Loucy (cell line): Measurements from ENCODE around the gene SECISBP2.

ENCODE experiments used
- H2AFZ ChIP-seq: fragments of 200-600 bp; sonication (generic); 2 replicates; pipeline ENCODE4 v1.6.0; 2016; ENCODE audit warnings: antibody characterized with exemption, mild to moderate bottlenecking, low read length, moderate library complexity
- H3F3A ChIP-seq: fragments of 200-600 bp; 2 replicates; pipeline ENCODE4 v1.6.0; 2016; ENCODE audit warnings: antibody characterized with exemption, low read depth, mild to moderate bottlenecking
- H3K27me3 ChIP-seq: fragments of 200-600 bp; sonication (generic); 2 replicates; pipeline ENCODE4 v1.6.1; 2014; ENCODE audit warnings: low read length, mild to moderate bottlenecking; ENCODE audit not compliant: insufficient read depth, poor library complexity, severe bottlenecking
- H3K36me3 ChIP-seq: fragments of 200-600 bp; sonication (generic); 2 replicates; pipeline ENCODE4 v1.6.1; 2016; ENCODE audit warnings: low read length; ENCODE audit not compliant: insufficient read depth
- H3K4me1 ChIP-seq: fragments of 200-600 bp; sonication (generic); 2 replicates; pipeline ENCODE4 v1.5.1; 2014; ENCODE audit warnings: low read length, mild to moderate bottlenecking; ENCODE audit not compliant: insufficient read depth, poor library complexity, severe bottlenecking
- H3K4me2 ChIP-seq: fragments of 200-600 bp; sonication (generic); 2 replicates; pipeline ENCODE4 v1.6.0; 2014; ENCODE audit warnings: antibody characterized with exemption, low read length, low read depth, mild to moderate bottlenecking; ENCODE audit not compliant: poor library complexity, severe bottlenecking
- H3K4me3 ChIP-seq: fragments of 200-600 bp; sonication (generic); 2 replicates; pipeline ENCODE4 v1.5.1; 2014; ENCODE audit warnings: low read length, mild to moderate bottlenecking, mixed read lengths; ENCODE audit not compliant: poor library complexity, severe bottlenecking
- H3K79me2 ChIP-seq: fragments of 200-600 bp; sonication (generic); 2 replicates; pipeline ENCODE4 v1.6.1; 2014; ENCODE audit warnings: low read length; ENCODE audit not compliant: insufficient read depth
- H3K9ac ChIP-seq: fragments of 200-600 bp; sonication (generic); 2 replicates; pipeline ENCODE4 v1.6.0; 2014; ENCODE audit warnings: mild to moderate bottlenecking, low read depth, low read length, moderate library complexity; ENCODE audit not compliant: poor library complexity, severe bottlenecking
- H3K9me2 ChIP-seq: fragments of 200-600 bp; sonication (generic); replicated peaks from 2 replicates; pipeline ENCODE4 v1.6.1; 2016; ENCODE audit warnings: low read depth, low read length, mixed read lengths
- H3K9me3 ChIP-seq: fragments of 200-600 bp; sonication (generic); 2 replicates; pipeline ENCODE4 v1.6.1; 2014; ENCODE audit warnings: mild to moderate bottlenecking, antibody characterized with exemption, low read length, low read depth; ENCODE audit not compliant: insufficient read depth
- H4K20me1 ChIP-seq: fragments of 200-600 bp; sonication (generic); 2 replicates; pipeline ENCODE4 v1.6.0; 2014; ENCODE audit warnings: antibody characterized with exemption, low read length, mild to moderate bottlenecking; ENCODE audit not compliant: insufficient read depth, poor library complexity, severe bottlenecking
- EZH2phosphoT487 ChIP-seq: fragments of 200-600 bp; IDR thresholded peaks from 2 replicates; pipeline ENCODE4 v1.6.1; 2018; ENCODE audit warnings: antibody characterized with exemption, mild to moderate bottlenecking, moderate library complexity, borderline replicate concordance
- TF ChIP-seq, protein P1 (sequence below): fragments of 200-600 bp; sonication (generic); conservative IDR thresholded peaks from 2 replicates; pipeline ENCODE4 v1.5.1; 2014; ENCODE audit warnings: mild to moderate bottlenecking, antibody characterized with exemption, low read length

The SECISBP2 gene

DNA sequence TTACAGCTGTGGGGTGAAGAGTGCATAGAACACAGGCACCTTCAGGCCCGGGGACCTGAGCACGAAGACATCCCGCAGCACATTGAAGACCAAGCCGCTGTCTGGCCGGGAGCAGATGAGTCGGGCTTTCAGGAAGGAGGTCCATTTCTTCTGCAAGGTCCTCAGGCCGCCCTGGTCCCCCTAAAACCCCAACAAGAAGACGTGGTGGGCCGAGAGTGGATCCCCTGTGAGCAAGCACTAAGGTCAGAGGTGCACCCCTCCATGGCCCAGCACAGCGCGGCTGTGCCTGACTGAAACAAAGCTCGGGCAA, 70.5 kb downstream of the SECISBP2 start:
- Histone ChIP-seq H3K4me2 (no peak overlapping the region), H3K27me3 (no peaks in the 10 kb centered on the region), H4K20me1 (peaks cover 11% of the 10 kb centered on the region), H3K4me3 (no peak overlapping the region), H3K36me3 (peaks cover 99% of the 10 kb centered on the region; the same call in 1 of the 2 replicates), H3F3A (no peaks in the 10 kb centered on the region), H3K4me1 (peaks cover 3% of the 10 kb centered on the region), H3K9ac (no peak overlapping the region), H3K79me2 (no peaks in the 10 kb centered on the region), H2AFZ (no peak overlapping the region), H3K9me3 (no peaks in the 10 kb centered on the region), H3K9me2 (no peaks in the 10 kb centered on the region)
- no peak for TF ChIP-seq EZH2phosphoT487
- TF ChIP-seq, protein P1, sequence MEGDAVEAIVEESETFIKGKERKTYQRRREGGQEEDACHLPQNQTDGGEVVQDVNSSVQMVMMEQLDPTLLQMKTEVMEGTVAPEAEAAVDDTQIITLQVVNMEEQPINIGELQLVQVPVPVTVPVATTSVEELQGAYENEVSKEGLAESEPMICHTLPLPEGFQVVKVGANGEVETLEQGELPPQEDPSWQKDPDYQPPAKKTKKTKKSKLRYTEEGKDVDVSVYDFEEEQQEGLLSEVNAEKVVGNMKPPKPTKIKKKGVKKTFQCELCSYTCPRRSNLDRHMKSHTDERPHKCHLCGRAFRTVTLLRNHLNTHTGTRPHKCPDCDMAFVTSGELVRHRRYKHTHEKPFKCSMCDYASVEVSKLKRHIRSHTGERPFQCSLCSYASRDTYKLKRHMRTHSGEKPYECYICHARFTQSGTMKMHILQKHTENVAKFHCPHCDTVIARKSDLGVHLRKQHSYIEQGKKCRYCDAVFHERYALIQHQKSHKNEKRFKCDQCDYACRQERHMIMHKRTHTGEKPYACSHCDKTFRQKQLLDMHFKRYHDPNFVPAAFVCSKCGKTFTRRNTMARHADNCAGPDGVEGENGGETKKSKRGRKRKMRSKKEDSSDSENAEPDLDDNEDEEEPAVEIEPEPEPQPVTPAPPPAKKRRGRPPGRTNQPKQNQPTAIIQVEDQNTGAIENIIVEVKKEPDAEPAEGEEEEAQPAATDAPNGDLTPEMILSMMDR, result no peak

DNA sequence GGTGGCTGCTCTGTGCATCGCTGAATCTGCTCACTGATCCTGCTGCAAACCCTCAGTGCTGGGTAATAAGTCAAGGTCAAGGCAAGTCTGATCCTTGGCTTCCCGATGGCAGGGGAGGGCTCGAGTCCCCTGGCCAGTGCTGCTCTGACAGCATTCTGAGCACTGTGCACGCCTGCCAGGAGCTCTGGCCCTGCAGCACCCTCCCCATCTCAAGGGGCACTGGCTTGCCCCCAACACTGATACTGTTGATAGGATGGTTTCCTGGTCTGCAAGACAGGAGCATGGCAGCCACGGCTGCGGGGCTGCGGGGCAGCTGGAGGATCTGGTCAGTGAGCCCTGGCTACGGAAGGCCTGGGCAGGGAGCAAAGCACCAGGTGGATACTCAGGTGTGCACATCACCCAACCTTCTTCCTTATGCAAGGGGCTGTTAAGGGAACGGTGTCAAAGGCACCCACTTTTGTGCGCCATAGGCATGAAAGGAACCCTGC, 71.8 kb downstream of the SECISBP2 start:
- Histone ChIP-seq H3K9ac (no peak overlapping the region), H3F3A (no peaks in the 10 kb centered on the region), H3K4me1 (peaks cover 3% of the 10 kb centered on the region), H2AFZ (no peak overlapping the region), H3K9me2 (no peaks in the 10 kb centered on the region), H3K27me3 (no peaks in the 10 kb centered on the region), H3K36me3 (peaks cover 98% of the 10 kb centered on the region; the same call in 1 of the 2 replicates), H3K79me2 (peaks cover 8% of the 10 kb centered on the region; the same call in 1 of the 2 replicates), H3K4me2 (no peak overlapping the region), H3K9me3 (no peaks in the 10 kb centered on the region), H3K4me3 (no peak overlapping the region), H4K20me1 (peaks cover 11% of the 10 kb centered on the region)
- TF ChIP-seq, protein P1, result no peak
- no peak for TF ChIP-seq EZH2phosphoT487

DNA sequence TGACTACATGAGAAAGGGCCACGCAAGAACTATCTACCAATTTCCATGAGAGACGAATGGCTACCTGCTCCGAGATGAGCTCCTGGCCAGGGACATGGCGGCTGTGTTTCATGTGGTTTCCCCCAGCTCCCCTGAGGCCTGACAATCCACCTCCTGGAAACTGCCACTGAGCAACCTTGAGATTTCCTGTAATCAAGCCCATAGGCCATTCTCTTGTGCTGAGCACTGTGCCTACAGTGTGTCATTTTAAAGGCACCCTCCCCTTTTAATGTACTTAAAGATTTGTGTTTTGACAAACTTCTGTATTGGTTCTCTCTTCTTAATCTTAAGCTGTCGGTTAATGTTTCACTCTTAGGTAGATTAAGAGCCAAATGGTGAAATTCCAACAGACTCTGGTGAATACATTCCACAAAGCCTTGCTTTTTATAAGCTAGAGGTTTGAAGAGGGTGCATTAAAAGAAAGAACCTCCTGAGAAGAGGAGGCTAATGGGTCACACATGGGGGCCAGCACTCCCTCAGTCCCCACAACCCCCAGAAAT, 72.3 kb downstream of the SECISBP2 start:
- Histone ChIP-seq H4K20me1 (peaks cover 11% of the 10 kb centered on the region), H2AFZ (no peak overlapping the region), H3K4me3 (no peak overlapping the region), H3K9me3 (no peaks in the 10 kb centered on the region), H3K27me3 (no peaks in the 10 kb centered on the region), H3K9ac (no peak overlapping the region), H3K4me1 (peaks cover 3% of the 10 kb centered on the region), H3K4me2 (no peak overlapping the region), H3F3A (no peaks in the 10 kb centered on the region), H3K9me2 (no peaks in the 10 kb centered on the region), H3K36me3 (peaks cover 97% of the 10 kb centered on the region; the same call in 1 of the 2 replicates), H3K79me2 (peaks cover 8% of the 10 kb centered on the region; the same call in 1 of the 2 replicates)
- TF ChIP-seq, protein P1, result no peak
- no peak for TF ChIP-seq EZH2phosphoT487
